B cell (primary cell): ENCODE measurements around the gene ALMS1. TPM values are rescaled to one million over a fixed set of nuclear protein-coding genes. Genes with fewer than 3 reads are reported as not detected.

Source experiments
- ATAC-seq: fragments of 200-7000 bp; cut with Tn5 transposase; one replicate; pipeline ENCODE4 v1.10.0; 2021; ENCODE audit warnings: low read depth, mild to moderate bottlenecking, moderate number of reproducible peaks, moderate library complexity
- CTCF ChIA-PET: fragments of 350-600 bp; sonication (Branson Sonifier 250); formaldehyde crosslinking; loops from one replicate; lab custom pipeline; 2021; ENCODE audit warnings: antibody characterized with exemption, inconsistent platforms; lab: Charles Lee
- POLR2A ChIA-PET: fragments of 350-600 bp; sonication (Branson Sonifier 250); formaldehyde crosslinking; loops from one replicate; lab custom pipeline; 2021; ENCODE audit warnings: antibody characterized with exemption; lab: Charles Lee
- DNase-seq: peaks from one replicate; pipeline ENCODE4 v3.0.0; 2013
- H2AFZ ChIP-seq: 2 replicates; pipeline ENCODE4 v1.6.1; 2012; ENCODE audit warnings: mild to moderate bottlenecking, low read depth, low read length; ENCODE audit not compliant: insufficient read depth, poor library complexity, severe bottlenecking
- H3K27ac ChIP-seq, 2 donors: 1 replicate in 1 of 2; 2 replicates in 1 of 2; pipeline ENCODE4 v1.5.1; 2012 to 2013; ENCODE audit warnings: low read length in 2 of 2, mild to moderate bottlenecking in 2 of 2, moderate library complexity in 1 of 2
- H3K27me3 ChIP-seq, 4 experiments: fragments of 200-600 bp in 1 of 4; sonication (generic) in 1 of 4; replicated peaks in 1 of 4; 1 replicate in 2 of 4; 2 replicates in 2 of 4; pipeline versions ENCODE4 v1.6.1 to v1.7.0; 2013 to 2016; ENCODE audit warnings: low read length in 3 of 4, mild to moderate bottlenecking in 2 of 4, mixed read lengths in 1 of 4, moderate library complexity in 1 of 4; ENCODE audit not compliant: insufficient read depth in 4 of 4, control insufficient read depth in 3 of 4; ENCODE audit errors: control extremely low read depth in 1 of 4
- H3K36me3 ChIP-seq, 2 experiments: replicated peaks in 1 of 2; 1 replicate in 1 of 2; 2 replicates in 1 of 2; pipeline versions ENCODE4 v1.6.1 to v1.7.1; 2013; ENCODE audit warnings: low read length in 1 of 2; ENCODE audit not compliant: insufficient read depth in 2 of 2, control insufficient read depth in 1 of 2; ENCODE audit errors: control extremely low read depth in 1 of 2, extremely low read depth in 1 of 2
- H3K4me1 ChIP-seq, 2 donors: fragments of 200-600 bp in 1 of 2; sonication (generic) in 1 of 2; 1 replicate in 1 of 2; 2 replicates in 1 of 2; pipeline versions ENCODE4 v1.5.1 to v1.6.1; 2013 to 2017; ENCODE audit warnings: low read length in 2 of 2; ENCODE audit not compliant: control insufficient read depth in 2 of 2, insufficient read depth in 2 of 2
- H3K4me2 ChIP-seq: replicated peaks from 2 replicates; pipeline ENCODE3; 2012; ENCODE audit warnings: mild to moderate bottlenecking, low read depth, low read length; ENCODE audit not compliant: poor library complexity, severe bottlenecking
- H3K4me3 ChIP-seq, 5 experiments: fragments of 200-600 bp in 1 of 5; sonication (generic) in 1 of 5; 1 replicate in 3 of 5; 2 replicates in 2 of 5; pipeline versions ENCODE4 v1.5.1 to v1.7.0; 2011 to 2016; ENCODE audit warnings: low read length in 4 of 5, mild to moderate bottlenecking in 4 of 5, low read depth in 2 of 5, control low read depth in 1 of 5, moderate library complexity in 1 of 5; ENCODE audit not compliant: insufficient read depth in 1 of 5; ENCODE audit errors: control extremely low read depth in 1 of 5, extremely low read depth in 1 of 5
- H3K79me2 ChIP-seq: fragments of 200-600 bp; sonication (generic); one replicate; pipeline ENCODE4 v1.6.0; 2016; ENCODE audit warnings: low read length; ENCODE audit not compliant: control insufficient read depth, insufficient read depth
- H3K9ac ChIP-seq: fragments of 200-600 bp; sonication (generic); 2 replicates; pipeline ENCODE4 v1.6.1; 2017; ENCODE audit warnings: mild to moderate bottlenecking, low read length, moderate library complexity
- H3K9me3 ChIP-seq, 3 donors: one replicate each; pipeline versions ENCODE4 v1.6.1 to v1.7.1; 2013; ENCODE audit warnings: low read length in 2 of 3; ENCODE audit not compliant: control insufficient read depth in 2 of 3, insufficient read depth in 1 of 3; ENCODE audit errors: control extremely low read depth in 1 of 3
- H4K20me1 ChIP-seq: 2 replicates; pipeline ENCODE4 v1.6.0; 2012; ENCODE audit warnings: mild to moderate bottlenecking, low read length; ENCODE audit not compliant: insufficient read depth, control insufficient read depth, poor library complexity, severe bottlenecking
- H3K27ac Mint-ChIP-seq: one replicate; pipeline ENCODE4 v1.8.0; 2021; ENCODE audit warnings: mixed read lengths
- H3K27me3 Mint-ChIP-seq: one replicate; pipeline ENCODE4 v1.8.0; 2021; ENCODE audit warnings: mixed read lengths
- H3K4me1 Mint-ChIP-seq: one replicate; pipeline ENCODE4 v1.8.0; 2021; ENCODE audit warnings: mixed read lengths
- H3K4me3 Mint-ChIP-seq: one replicate; pipeline ENCODE4 v1.8.0; 2021; ENCODE audit warnings: mixed read lengths
- H3K9me3 Mint-ChIP-seq: one replicate; pipeline ENCODE4 v1.8.0; 2022; ENCODE audit warnings: mixed read lengths; ENCODE audit not compliant: insufficient read depth
- CTCF ChIP-seq: fragments of 200-600 bp; IDR thresholded peaks from one replicate; pipeline ENCODE4 v1.8.0; 2022; ENCODE audit warnings: antibody characterized with exemption, mild to moderate bottlenecking
- EZH2 ChIP-seq: IDR thresholded peaks from 2 replicates; pipeline ENCODE4 v1.6.1; 2012; ENCODE audit warnings: borderline replicate concordance, low read depth, mild to moderate bottlenecking, moderate library complexity, low read length; ENCODE audit not compliant: insufficient read depth, poor library complexity, severe bottlenecking
- WGBS: methylation state at CpG from one replicate; pipeline ENCODE4 v1.1.5; 2013; ENCODE audit warnings: missing lambda C conversion rate; ENCODE audit not compliant: insufficient coverage; 5-methylcytosine and 5-hydroxymethylcytosine counted together
- intact Hi-C: fragments of 100-400 bp; cut with micrococcal nuclease; formaldehyde crosslinking; loops from one replicate; pipeline ENCODE4 v1.10.0; 2022
- polyA plus RNA-seq: library from polyadenylated mRNA; depleted of rRNA; stranded (reverse); fragments of >200 nt; gene quantifications from 2 replicates; pipeline ENCODE4 v1.2.3, GENCODE V29; 2012
- total RNA-seq, 2 donors: library from RNA; stranded (reverse); fragments of 120-200 nt in 1 of 2; gene quantifications; 1 replicate in 1 of 2; 2 replicates in 1 of 2; pipeline versions ENCODE4 v1.2.3 to v1.2.4, GENCODE V29; 2013 to 2022

Gene ALMS1
- total and polyA plus RNA-seq, 2 donors (not counting 1 experiment from before 2014, with no cell fraction given) = 4.8 to 32.1 TPM

DNA sequence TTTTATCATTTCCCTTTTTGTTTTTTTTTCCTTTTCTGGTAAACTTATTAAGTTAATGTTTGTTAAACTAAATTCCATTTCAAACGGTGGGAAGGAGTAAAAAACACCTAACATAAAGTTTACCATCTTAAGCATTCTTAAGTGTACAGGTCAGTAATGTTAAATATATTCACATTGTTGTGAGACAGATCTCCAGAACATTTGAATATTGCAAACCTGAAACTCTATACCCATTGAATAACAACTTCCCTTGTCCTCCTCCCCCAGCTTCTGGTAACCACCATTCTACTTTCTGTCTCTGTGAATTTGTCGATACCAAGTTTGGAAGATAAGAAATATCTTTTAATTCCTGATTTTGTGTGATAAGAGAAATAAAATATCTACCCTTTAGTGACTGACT lies 268.5 kb downstream of the ALMS1 start:
- Histone ChIP-seq H3K4me1 (no peaks in the 10 kb centered on the region), H3K36me3 (no peaks in the 10 kb centered on the region), H4K20me1 (no peaks in the 10 kb centered on the region), H3K27me3 (no peaks in the 10 kb centered on the region), H3K9ac (no peak overlapping the region), H3K4me3 (no peak overlapping the region), H3K27ac (no peak overlapping the region), H2AFZ (no peak overlapping the region), H3K79me2 (no peaks in the 10 kb centered on the region), H3K9me3 (peaks cover 0 to 2% (median 0%) of the 10 kb centered on the region in 3 donors), H3K4me2 (no peak overlapping the region)
- ChIA-PET CTCF (no interaction called here), POLR2A (no interaction called here)
- Mint-ChIP-seq H3K27ac (no peak overlapping the region), H3K9me3 (peaks cover 1% of the 10 kb centered on the region), H3K4me3 (no peak overlapping the region), H3K27me3 (peaks cover 19% of the 10 kb centered on the region), H3K4me1 (no peaks in the 10 kb centered on the region)
- no peak for DNase-seq
- ATAC-seq = no peak
- TF ChIP-seq EZH2 = no peak
- TF ChIP-seq CTCF = no peak
- intact Hi-C loops = no loop called here
- no CpG with 5 or more reads among the region's 2 CpGs for WGBS

Other genes with a start within 250 kb of the ALMS1 start
- not detected in 2 replicates for gene NOTO, start 183.3 kb upstream of the ALMS1 start, total RNA-seq
- gene NOTO, start 183.3 kb upstream of the ALMS1 start, polyA plus RNA-seq = not detected in 2 replicates
- gene SMYD5, start 171.6 kb upstream of the ALMS1 start, total RNA-seq = 39.2 and 41.0 TPM in 2 replicates
- 31.9 and 35.2 TPM in 2 replicates for gene SMYD5, start 171.6 kb upstream of the ALMS1 start, polyA plus RNA-seq
- gene PRADC1, start 152.6 kb upstream of the ALMS1 start, total RNA-seq = 2.3 and 4.2 TPM in 2 replicates
- gene PRADC1, start 152.6 kb upstream of the ALMS1 start, polyA plus RNA-seq = 3.3 and 4.6 TPM in 2 replicates
- 160 and 164 TPM in 2 replicates for gene CCT7, start 151.5 kb upstream of the ALMS1 start, total RNA-seq
- 80.3 and 94.4 TPM in 2 replicates for gene CCT7, start 151.5 kb upstream of the ALMS1 start, polyA plus RNA-seq
- 23.7 and 25.2 TPM in 2 replicates for gene FBXO41, start 101.4 kb upstream of the ALMS1 start, total RNA-seq
- gene FBXO41, start 101.4 kb upstream of the ALMS1 start, polyA plus RNA-seq = 21.8 and 29.6 TPM in 2 replicates
- 0.30 and 0.41 TPM in 2 replicates for gene EGR4, start 92.3 kb upstream of the ALMS1 start, total RNA-seq
- gene EGR4, start 92.3 kb upstream of the ALMS1 start, polyA plus RNA-seq = 2.6 and 2.7 TPM in 2 replicates